Measurements from ENCODE around the gene CRYBB3.
"Not testable (repeated sequence)": the region's sequence is repeated elsewhere in the genome, so short reads cannot be mapped to it uniquely, and the experiment has no call there.

The CRYBB3 gene

GRCh38 chr22:25236417-25236816 lies 36.8 kb downstream of the CRYBB3 start:
- ChIA-PET CTCF (interaction anchor here (0.7 to 2.2 kb wide), 6 partner anchors 11 to 536 kb away, joined by 3 to 9 read pairs (median 3); no protein-coding TSS in a partner anchor), POLR2A (no interaction called here)
- TF ChIP-seq CTCF (IDR thresholded peaks at IDR 0.05; ENCODE audit: control extremely low read depth, extremely low read depth, low read depth, missing control alignments), result no peak
- no peak for DNase-seq (ENCODE audit: extremely low spot score)

- ChIA-PET POLR2A (no interaction called here), CTCF (interaction anchor here (0.8 kb wide), 1 partner anchor 536 kb away, joined by 3 read pairs; no protein-coding TSS in a partner anchor)
- TF ChIP-seq CTCF (IDR thresholded peaks at IDR 0.05; ENCODE audit: control extremely low read depth, extremely low read depth, low read depth, missing control alignments), result no peak
- DNase-seq (ENCODE audit: extremely low spot score), result no peak
Observed at GRCh38 chr22:25237503-25237902, 37.8 kb downstream of the CRYBB3 start.

- CTCF ChIA-PET; DNase-seq (ENCODE audit: extremely low spot score); POLR2A ChIA-PET: not testable (repeated sequence)
Observed at GRCh38 chr22:25238058-25238457, 38.4 kb downstream of the CRYBB3 start.

- DNase-seq (ENCODE audit: extremely low spot score); CTCF ChIA-PET; POLR2A ChIA-PET: not testable (repeated sequence)
Observed at GRCh38 chr22:25255169-25255568, 55.5 kb downstream of the CRYBB3 start.
